ENCODE measurements around the gene MED23.

The MED23 gene

GRCh38 chr6:131574686-131575085 lies 53.4 kb downstream of the MED23 start:
- no peak for TF ChIP-seq CTCF (IDR thresholded peaks at IDR 0.05; ENCODE audit: low read depth, low read length)
- H3K4me3 ChIP-seq (ENCODE audit: low read depth, low read length) = no peak overlapping the region

GRCh38 chr6:131574133-131574532 lies 53.9 kb downstream of the MED23 start:
- H3K4me3 ChIP-seq (ENCODE audit: low read depth, low read length) = no peak overlapping the region
- no peak for TF ChIP-seq CTCF (IDR thresholded peaks at IDR 0.05; ENCODE audit: low read depth, low read length)

- H3K4me3 ChIP-seq (ENCODE audit: low read depth, low read length) = no peak within 1 kb of the TSS
- no peak for TF ChIP-seq CTCF (IDR thresholded peaks at IDR 0.05; ENCODE audit: low read depth, low read length)
These were observed 55.2 kb downstream of the MED23 start, which contains the start of gene ARG1 for GRCh38 chr6:131572686-131573415. Gene ARG1 (plus strand): TSS chr6:131573226. CDS start chr6:131573283, 57 bp downstream.

- no peak overlapping the region for H3K4me3 ChIP-seq (ENCODE audit: low read depth, low read length)
- no peak for TF ChIP-seq CTCF (IDR thresholded peaks at IDR 0.05; ENCODE audit: low read depth, low read length)
These were observed 59.3 kb downstream of the MED23 start for GRCh38 chr6:131568726-131569125.

GRCh38 chr6:131565056-131565455 lies 63.0 kb downstream of the MED23 start:
- H3K4me3 ChIP-seq (ENCODE audit: low read depth, low read length) = no peak overlapping the region
- no peak for TF ChIP-seq CTCF (IDR thresholded peaks at IDR 0.05; ENCODE audit: low read depth, low read length)

GRCh38 chr6:131561925-131562707 lies 65.9 kb downstream of the MED23 start:
- no peak for TF ChIP-seq CTCF (IDR thresholded peaks at IDR 0.05; ENCODE audit: low read depth, low read length)
- no peak overlapping the region for H3K4me3 ChIP-seq (ENCODE audit: low read depth, low read length)

- no peak for TF ChIP-seq CTCF (IDR thresholded peaks at IDR 0.05; ENCODE audit: low read depth, low read length)
- no peak overlapping the region for H3K4me3 ChIP-seq (ENCODE audit: low read depth, low read length)
These were observed 69.1 kb downstream of the MED23 start for GRCh38 chr6:131558922-131559321.
